ENCODE measurements around the gene PANK2.
"Not testable (repeated sequence)": the region's sequence is repeated elsewhere in the genome, so short reads cannot be mapped to it uniquely, and the experiment has no call there.

Gene PANK2

GRCh38 chr20:3901706-3902440 lies 12.7 kb downstream of the PANK2 start:
- DNase-seq (ENCODE audit: low spot score): no peak

GRCh38 chr20:3902446-3902845 lies 13.3 kb downstream of the PANK2 start:
- no peak for DNase-seq (ENCODE audit: low spot score)

- DNase-seq (ENCODE audit: low spot score): no peak
These were observed 15.0 kb downstream of the PANK2 start for GRCh38 chr20:3904224-3904623.

- no peak for DNase-seq (ENCODE audit: low spot score)
These were observed 15.7 kb downstream of the PANK2 start for GRCh38 chr20:3904857-3905256.

GRCh38 chr20:3906744-3907721 lies 17.8 kb downstream of the PANK2 start:
- DNase-seq (ENCODE audit: low spot score): not testable (repeated sequence)

GRCh38 chr20:3908667-3909066 lies 19.5 kb downstream of the PANK2 start:
- no peak for DNase-seq (ENCODE audit: low spot score)

GRCh38 chr20:3909952-3910366 lies 20.8 kb downstream of the PANK2 start:
- no peak for DNase-seq (ENCODE audit: low spot score)

- DNase-seq (ENCODE audit: low spot score): no peak
These were observed 21.7 kb downstream of the PANK2 start for GRCh38 chr20:3910853-3911252.

- DNase-seq (ENCODE audit: low spot score): no peak
These were observed 22.8 kb downstream of the PANK2 start for GRCh38 chr20:3911956-3912355.

- DNase-seq (ENCODE audit: low spot score): no peak
These were observed 25.3 kb downstream of the PANK2 start for GRCh38 chr20:3914446-3914845.

- no peak for DNase-seq (ENCODE audit: low spot score)
These were observed 26.5 kb downstream of the PANK2 start for GRCh38 chr20:3915691-3916090.

GRCh38 chr20:3916364-3916763 lies 27.2 kb downstream of the PANK2 start:
- no peak for DNase-seq (ENCODE audit: low spot score)

- DNase-seq (ENCODE audit: low spot score): no peak
These were observed 30.2 kb downstream of the PANK2 start for GRCh38 chr20:3919352-3919751.

- no peak for DNase-seq (ENCODE audit: low spot score)
These were observed 33.2 kb downstream of the PANK2 start for GRCh38 chr20:3922223-3922982.

GRCh38 chr20:3922983-3923339 lies 33.8 kb downstream of the PANK2 start:
- DNase-seq (ENCODE audit: low spot score): no peak

GRCh38 chr20:3923818-3924217 lies 34.6 kb downstream of the PANK2 start:
- no peak for DNase-seq (ENCODE audit: low spot score)

GRCh38 chr20:3924304-3925112 lies 35.3 kb downstream of the PANK2 start:
- no peak for DNase-seq (ENCODE audit: low spot score)

- DNase-seq (ENCODE audit: low spot score): no peak
These were observed 36.0 kb downstream of the PANK2 start for GRCh38 chr20:3925113-3925695.

GRCh38 chr20:3925899-3926638 lies 36.9 kb downstream of the PANK2 start:
- DNase-seq (ENCODE audit: low spot score): no peak

- no peak for DNase-seq (ENCODE audit: low spot score)
These were observed 38.5 kb downstream of the PANK2 start for GRCh38 chr20:3927486-3928291.

Data from RKO (cell line).